Spinal cord (tissue), 10 donors: ENCODE results near the gene DDX19B. TPM values are rescaled to one million over a fixed set of nuclear protein-coding genes. Genes with fewer than 3 reads are reported as not detected.

Experiments used
- DNase-seq, 6 donors: peaks; one replicate each; pipeline versions ENCODE4 v3.0.0 to v3.0.0-alpha.2; 2013 to 2015; ENCODE audit warnings: low spot score in 6 of 6, low read depth in 4 of 6
- H3K27ac ChIP-seq: one replicate; pipeline ENCODE4 v1.5.1; 2013; ENCODE audit warnings: low read depth, low read length, control low read depth
- H3K27me3 ChIP-seq: one replicate; pipeline ENCODE4 v1.6.1; 2013; ENCODE audit warnings: low read length; ENCODE audit not compliant: control insufficient read depth, insufficient read depth
- H3K36me3 ChIP-seq: one replicate; pipeline ENCODE4 v1.6.1; 2013; ENCODE audit warnings: low read length; ENCODE audit not compliant: control insufficient read depth, insufficient read depth
- H3K4me1 ChIP-seq: one replicate; pipeline ENCODE4 v1.6.1; 2013; ENCODE audit warnings: low read length; ENCODE audit not compliant: control insufficient read depth, insufficient read depth
- H3K4me3 ChIP-seq: one replicate; pipeline ENCODE4 v1.5.1; 2013; ENCODE audit warnings: low read depth, low read length, control low read depth
- H3K9me3 ChIP-seq: one replicate; pipeline ENCODE4 v1.6.1; 2013; ENCODE audit warnings: low read length; ENCODE audit not compliant: control insufficient read depth, insufficient read depth
- WGBS: methylation state at CpG from one replicate; pipeline ENCODE4 v1.1.5; 2013; ENCODE audit warnings: missing lambda C conversion rate; ENCODE audit not compliant: insufficient coverage; 5-methylcytosine and 5-hydroxymethylcytosine counted together
- polyA plus RNA-seq, 2 donors: library from polyadenylated mRNA; unstranded; fragments of 120-200 nt; gene quantifications; one replicate each; pipeline ENCODE4 v1.2.1, GENCODE V29; 2013; ENCODE audit not compliant: insufficient read length in 2 of 2
- small RNA-seq: library from RNA; depleted of rRNA; stranded (forward); fragments of <200 nt; gene quantifications from one replicate; pipeline ENCODE3, GENCODE V24; 2014; ENCODE audit warnings: low replicate concordance
- total RNA-seq, 2 donors: library from RNA; depleted of rRNA in 1 of 2; stranded (reverse); fragments of 120-200 nt in 1 of 2; fragments of >200 nt in 1 of 2; gene quantifications; one replicate each; pipeline versions ENCODE4 v1.2.3 to v1.2.4, GENCODE V29; 2013 to 2014
- donor health status: healthy.

Gene DDX19B
- total and polyA plus RNA-seq, 4 donors = 19.6 to 34.4 (median 31.1) TPM

DNA sequence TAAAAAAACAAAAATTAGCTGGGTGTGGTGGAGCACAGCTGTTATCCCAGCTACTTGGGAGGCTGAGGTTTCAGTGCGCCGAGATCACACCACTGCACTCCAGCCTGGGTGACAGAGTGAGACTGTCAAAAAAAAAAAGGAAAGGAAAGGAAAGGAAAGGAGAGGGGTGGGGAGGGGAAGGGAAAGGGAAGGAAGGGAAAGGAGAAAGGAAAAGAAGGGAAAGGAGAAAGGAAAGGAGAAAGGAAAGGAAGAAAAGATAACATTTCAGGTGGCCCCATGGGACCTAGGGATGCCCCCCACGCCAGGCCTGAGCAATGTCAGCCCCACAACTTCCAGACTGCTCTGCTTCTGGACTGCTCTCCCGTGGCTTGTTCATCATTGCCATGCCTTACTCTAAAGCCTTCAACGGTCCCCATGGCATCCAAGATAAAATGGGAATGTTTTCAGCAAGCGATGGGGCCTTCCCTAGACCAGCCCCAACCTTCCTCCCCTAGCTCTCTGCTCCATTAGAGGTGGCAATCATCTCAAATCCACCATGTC, 84.5 kb downstream of the DDX19B start:
- Histone ChIP-seq H3K27ac (no peak overlapping the region), H3K4me3 (no peak overlapping the region), H3K9me3 (no peaks in the 10 kb centered on the region), H3K36me3 (peaks cover 49% of the 10 kb centered on the region), H3K27me3 (no peaks in the 10 kb centered on the region), H3K4me1 (peaks cover 35% of the 10 kb centered on the region)
- 96% methylated on average over 2 of the region's 6 CpGs for WGBS
- no peak for DNase-seq

Small RNA genes within 50 kb of the gene (small RNA-seq; reads per million reads assigned to genes)
- gene RN7SL279P = not detected

Other genes with a start within 250 kb of the DDX19B start
- 10 to 100 TPM; 22.0 to 22.3 TPM for gene PDPR, start 184.9 kb upstream of the DDX19B start, total RNA-seq
- 10 to 100 TPM; 16.1 to 26.1 TPM for gene PDPR, start 184.9 kb upstream of the DDX19B start, polyA plus RNA-seq
- gene CLEC18C, start 125.4 kb upstream of the DDX19B start, total RNA-seq = under 1 TPM; 0.20 to 0.94 TPM
- gene CLEC18C, start 125.4 kb upstream of the DDX19B start, polyA plus RNA-seq = 1 to 10 TPM in 1 of 2 donors, under 1 TPM in 1; 0.70 to 2.2 TPM
- gene EXOSC6, start 47.2 kb upstream of the DDX19B start, total RNA-seq = 10 to 100 TPM; 27.3 to 58.0 TPM
- 10 to 100 TPM; 26.5 to 30.3 TPM for gene EXOSC6, start 47.2 kb upstream of the DDX19B start, polyA plus RNA-seq
- 100 to 1,000 TPM in 1 of 2 donors, 10 to 100 TPM in 1; 75.9 to 100 TPM for gene AARS1, start 9.7 kb upstream of the DDX19B start, total RNA-seq
- gene AARS1, start 9.7 kb upstream of the DDX19B start, polyA plus RNA-seq = 100 to 1,000 TPM; 103 to 109 TPM
- gene DDX19A, start 47.7 kb downstream of the DDX19B start, total RNA-seq = 10 to 100 TPM; 40.4 to 56.7 TPM
- 10 to 100 TPM; 42.0 to 58.3 TPM for gene DDX19A, start 47.7 kb downstream of the DDX19B start, polyA plus RNA-seq
- 10 to 100 TPM; 25.3 to 28.1 TPM for gene ST3GAL2, start 139.9 kb downstream of the DDX19B start, total RNA-seq
- gene ST3GAL2, start 139.9 kb downstream of the DDX19B start, polyA plus RNA-seq = 10 to 100 TPM; 31.8 to 33.7 TPM
- 10 to 100 TPM in 1 of 2 donors, 1 to 10 TPM in 1; 7.3 to 15.9 TPM for gene FCSK, start 155.4 kb downstream of the DDX19B start, total RNA-seq
- gene FCSK, start 155.4 kb downstream of the DDX19B start, polyA plus RNA-seq = 10 to 100 TPM; 15.5 to 20.4 TPM
- gene COG4, start 224.4 kb downstream of the DDX19B start, total RNA-seq = 10 to 100 TPM; 34.6 to 73.2 TPM
- gene COG4, start 224.4 kb downstream of the DDX19B start, polyA plus RNA-seq = 10 to 100 TPM; 65.4 to 76.1 TPM
- gene SF3B3, start 224.6 kb downstream of the DDX19B start, total RNA-seq = 100 to 1,000 TPM; 111 to 172 TPM
- gene SF3B3, start 224.6 kb downstream of the DDX19B start, polyA plus RNA-seq = 100 to 1,000 TPM; 251 to 291 TPM